HEK293 (cell line): ENCODE data around the gene MCRIP2.
A peak's percentile ranks its signal among the peaks of the same experiment; 100 is the strongest.

ENCODE experiments used
- BCL11A ChIP-seq: fragments of 450-650 bp; formaldehyde crosslinking; IDR thresholded peaks from 2 replicates; pipeline ENCODE4 v1.5.1; 2016; ENCODE audit warnings: low read depth, missing biosample characterization, missing genetic modification characterization
- GLI4 ChIP-seq: fragments of 450-650 bp; formaldehyde crosslinking; IDR thresholded peaks from 2 replicates; pipeline ENCODE4 v1.5.1; 2016; ENCODE audit warnings: missing biosample characterization, missing genetic modification characterization
- HOXC10 ChIP-seq: sonication (generic); formaldehyde crosslinking; IDR thresholded peaks from 2 replicates; pipeline ENCODE4 v1.8.1; 2023; ENCODE audit warnings: mild to moderate bottlenecking, missing genetic modification reagents
- KLF10 ChIP-seq: fragments of 450-650 bp; IDR thresholded peaks from 2 replicates; pipeline ENCODE4 v1.5.1; 2018; ENCODE audit warnings: missing biosample characterization, mild to moderate bottlenecking, missing genetic modification characterization
- KLF7 ChIP-seq: fragments of 450-650 bp; formaldehyde crosslinking; IDR thresholded peaks from 2 replicates; pipeline ENCODE4 v1.5.1; 2016; ENCODE audit warnings: missing biosample characterization, missing genetic modification characterization, borderline replicate concordance
- MZF1 ChIP-seq: fragments of 450-650 bp; formaldehyde crosslinking; IDR thresholded peaks from 2 replicates; pipeline ENCODE4 v1.5.1; 2017; ENCODE audit warnings: missing biosample characterization, missing genetic modification characterization, borderline replicate concordance
- OVOL3 ChIP-seq: fragments of 450-650 bp; formaldehyde crosslinking; IDR thresholded peaks from 2 replicates; pipeline ENCODE4 v1.5.1; 2016; ENCODE audit warnings: missing biosample characterization, missing genetic modification characterization
- PBX3 ChIP-seq: sonication (generic); formaldehyde crosslinking; IDR thresholded peaks from 2 replicates; pipeline ENCODE4 v1.8.1; 2022; ENCODE audit warnings: mild to moderate bottlenecking, moderate library complexity, missing genetic modification reagents
- PRDM6 ChIP-seq: fragments of 450-650 bp; formaldehyde crosslinking; IDR thresholded peaks from 2 replicates; pipeline ENCODE4 v1.5.1; 2017; ENCODE audit warnings: missing biosample characterization, missing genetic modification characterization
- SP3 ChIP-seq: fragments of 450-650 bp; formaldehyde crosslinking; IDR thresholded peaks from 2 replicates; pipeline ENCODE4 v1.5.1; 2016; ENCODE audit warnings: missing biosample characterization, missing genetic modification characterization
- TRIM28 ChIP-seq: IDR thresholded peaks from 2 replicates; pipeline ENCODE4 v1.6.1; 2011; ENCODE audit warnings: low read length, control low read depth, borderline replicate concordance
- TSHZ1 ChIP-seq: fragments of 450-650 bp; formaldehyde crosslinking; IDR thresholded peaks from 2 replicates; pipeline ENCODE4 v1.5.1; 2016; ENCODE audit warnings: missing biosample characterization, missing genetic modification characterization, borderline replicate concordance
- ZBTB1 ChIP-seq: fragments of 450-650 bp; formaldehyde crosslinking; IDR thresholded peaks from 2 replicates; pipeline ENCODE4 v1.5.1; 2016; ENCODE audit warnings: missing biosample characterization, missing genetic modification characterization
- ZBTB21 ChIP-seq: fragments of 450-650 bp; formaldehyde crosslinking; IDR thresholded peaks from 2 replicates; pipeline ENCODE4 v1.5.1; 2017; ENCODE audit warnings: missing biosample characterization, missing genetic modification characterization
- ZNF169 ChIP-seq: fragments of 450-650 bp; formaldehyde crosslinking; IDR thresholded peaks from 2 replicates; pipeline ENCODE4 v1.5.1; 2016; ENCODE audit warnings: missing biosample characterization, missing genetic modification characterization
- ZNF18 ChIP-seq: fragments of 450-650 bp; formaldehyde crosslinking; IDR thresholded peaks from 2 replicates; pipeline ENCODE4 v1.5.1; 2016; ENCODE audit warnings: missing biosample characterization, missing genetic modification characterization
- ZNF184 ChIP-seq: fragments of 450-650 bp; IDR thresholded peaks from 2 replicates; pipeline ENCODE4 v1.5.1; 2018; ENCODE audit warnings: missing biosample characterization, mild to moderate bottlenecking, missing genetic modification characterization
- ZNF211 ChIP-seq: fragments of 450-650 bp; formaldehyde crosslinking; IDR thresholded peaks from 2 replicates; pipeline ENCODE4 v1.5.1; 2016; ENCODE audit warnings: low read depth, missing biosample characterization, missing genetic modification characterization
- ZNF266 ChIP-seq: fragments of 450-650 bp; formaldehyde crosslinking; IDR thresholded peaks from 2 replicates; pipeline ENCODE4 v1.5.1; 2016; ENCODE audit warnings: missing biosample characterization, missing genetic modification characterization, low read depth
- ZNF341 ChIP-seq: fragments of 450-650 bp; formaldehyde crosslinking; IDR thresholded peaks from 2 replicates; pipeline ENCODE4; 2016; ENCODE audit warnings: low read depth, missing biosample characterization, missing genetic modification characterization
- ZNF362 ChIP-seq: fragments of 450-650 bp; formaldehyde crosslinking; IDR thresholded peaks from 2 replicates; pipeline ENCODE4 v1.5.1; 2016; ENCODE audit warnings: missing biosample characterization, missing genetic modification characterization
- ZNF398 ChIP-seq: fragments of 450-650 bp; formaldehyde crosslinking; IDR thresholded peaks from 2 replicates; pipeline ENCODE4 v1.5.1; 2017; ENCODE audit warnings: missing biosample characterization, missing genetic modification characterization
- ZNF48 ChIP-seq: fragments of 450-650 bp; formaldehyde crosslinking; IDR thresholded peaks from 2 replicates; pipeline ENCODE4 v1.5.1; 2016; ENCODE audit warnings: missing biosample characterization, missing genetic modification characterization
- ZNF626 ChIP-seq: fragments of 450-650 bp; sonication (Bioruptor Pico); formaldehyde crosslinking; IDR thresholded peaks from 2 replicates; pipeline ENCODE4 v1.5.1; 2018; ENCODE audit warnings: missing biosample characterization, missing genetic modification characterization, inconsistent platforms
- ZNF629 ChIP-seq: fragments of 450-650 bp; formaldehyde crosslinking; IDR thresholded peaks from 2 replicates; pipeline ENCODE4 v1.5.1; 2017; ENCODE audit warnings: missing biosample characterization, missing genetic modification characterization
- ZNF654 ChIP-seq: fragments of 450-650 bp; formaldehyde crosslinking; IDR thresholded peaks from 2 replicates; pipeline ENCODE4 v1.5.1; 2016; ENCODE audit warnings: low read depth, missing biosample characterization, missing genetic modification characterization
- ZNF776 ChIP-seq: fragments of 450-650 bp; formaldehyde crosslinking; IDR thresholded peaks from 2 replicates; pipeline ENCODE4 v1.5.0; 2017; ENCODE audit warnings: missing biosample characterization, missing genetic modification characterization, borderline replicate concordance
- ZSCAN23 ChIP-seq: fragments of 450-650 bp; formaldehyde crosslinking; IDR thresholded peaks from 2 replicates; pipeline ENCODE4 v1.5.1; 2016; ENCODE audit warnings: missing biosample characterization, missing genetic modification characterization
- ZXDB ChIP-seq: fragments of 450-650 bp; formaldehyde crosslinking; IDR thresholded peaks from 2 replicates; pipeline ENCODE4 v1.5.1; 2016; ENCODE audit warnings: missing biosample characterization, missing genetic modification characterization

MCRIP2 gene

GRCh38 chr16:682493-683395 lies 41.1 kb downstream of the MCRIP2 start (continued):
- TF ChIP-seq ZSCAN23 (tag by site-specific recombination) (0 out of 2 replicates have a peak, but pooled peaks have one; percentile 17), ZBTB1 (tag by site-specific recombination) (0 out of 2 replicates have a peak, but pooled peaks have one; percentile 16), ZNF18 (tag by site-specific recombination) (no peak; the same call in 1 of the 2 replicates), ZBTB21 (tag by site-specific recombination) (no peak; the same call in 1 of the 2 replicates), MZF1 (tag by site-specific recombination) (no peak; the same call in 1 of the 2 replicates), ZNF362 (no peak), PBX3 (CRISPR knock-in tag) (no peak; the same call in 1 of the 2 replicates), KLF10 (tag by site-specific recombination) (no peak), ZNF776 (tag by site-specific recombination) (no peak), ZNF48 (tag by site-specific recombination) (no peak), OVOL3 (tag by site-specific recombination) (peak; percentile 62; the same call in 1 of the 2 replicates), GLI4 (tag by site-specific recombination) (0 out of 2 replicates have a peak, but pooled peaks have one; percentile 23), ZNF626 (tag by site-specific recombination) (no peak), ZNF341 (tag by site-specific recombination) (no peak), ZNF211 (tag by site-specific recombination) (no peak), KLF7 (tag by site-specific recombination) (no peak), ZNF169 (tag by site-specific recombination) (no peak), ZNF629 (tag by site-specific recombination) (0 out of 2 replicates have a peak, but pooled peaks have one; percentile 11), ZNF184 (no peak), ZNF398 (tag by site-specific recombination) (no peak), TSHZ1 (tag by site-specific recombination) (no peak), ZXDB (tag by site-specific recombination) (peak; percentile 78), SP3 (tag by site-specific recombination) (no peak), BCL11A (tag by site-specific recombination) (peak; percentile 40; the same call in 1 of the 2 replicates), ZNF266 (tag by site-specific recombination) (no peak), PRDM6 (tag by site-specific recombination) (no peak), ZNF654 (tag by site-specific recombination) (no peak), HOXC10 (CRISPR knock-in tag) (no peak), TRIM28 (no peak)
